Stimulated activated CD4-positive, alpha-beta T cell treated with anti-CD3 and anti-CD28 coated beads, Interleukin-1b, Interleukin-23, amount 100 ng/mL, for 48 hours (primary cell): ENCODE measurements around the gene NEK10.
"Not testable (repeated sequence)": the region's sequence is repeated elsewhere in the genome, so short reads cannot be mapped to it uniquely, and the experiment has no call there.

ENCODE experiments used
- DNase-seq: peaks from one replicate; pipeline ENCODE4 v3.0.0-alpha.2; 2020

Gene NEK10

DNA sequence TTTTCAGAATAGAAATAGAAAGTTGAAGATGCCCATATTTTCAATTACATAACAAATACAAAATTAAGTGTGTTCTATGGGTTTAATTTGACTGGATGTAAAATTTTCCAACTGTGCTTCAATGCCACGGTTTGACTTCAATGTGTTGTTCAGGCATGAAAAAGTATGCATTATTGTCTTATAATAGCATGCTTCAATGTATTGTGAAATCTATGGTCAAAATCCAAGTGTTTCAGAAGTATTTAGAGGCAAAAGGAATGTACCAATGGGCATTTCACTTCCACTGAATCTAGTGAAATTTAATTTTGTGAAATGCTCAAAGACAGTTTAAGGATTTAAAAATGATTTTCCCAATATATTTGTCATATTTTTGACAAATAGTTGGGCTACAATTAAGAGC is 16.0 kb downstream of the NEK10 start:
- DNase-seq, result no peak

GRCh38 chr3:27352047-27352446 is 17.1 kb downstream of the NEK10 start:
- no peak for DNase-seq

GRCh38 chr3:27349832-27350231 is 19.4 kb downstream of the NEK10 start:
- no peak for DNase-seq

DNA sequence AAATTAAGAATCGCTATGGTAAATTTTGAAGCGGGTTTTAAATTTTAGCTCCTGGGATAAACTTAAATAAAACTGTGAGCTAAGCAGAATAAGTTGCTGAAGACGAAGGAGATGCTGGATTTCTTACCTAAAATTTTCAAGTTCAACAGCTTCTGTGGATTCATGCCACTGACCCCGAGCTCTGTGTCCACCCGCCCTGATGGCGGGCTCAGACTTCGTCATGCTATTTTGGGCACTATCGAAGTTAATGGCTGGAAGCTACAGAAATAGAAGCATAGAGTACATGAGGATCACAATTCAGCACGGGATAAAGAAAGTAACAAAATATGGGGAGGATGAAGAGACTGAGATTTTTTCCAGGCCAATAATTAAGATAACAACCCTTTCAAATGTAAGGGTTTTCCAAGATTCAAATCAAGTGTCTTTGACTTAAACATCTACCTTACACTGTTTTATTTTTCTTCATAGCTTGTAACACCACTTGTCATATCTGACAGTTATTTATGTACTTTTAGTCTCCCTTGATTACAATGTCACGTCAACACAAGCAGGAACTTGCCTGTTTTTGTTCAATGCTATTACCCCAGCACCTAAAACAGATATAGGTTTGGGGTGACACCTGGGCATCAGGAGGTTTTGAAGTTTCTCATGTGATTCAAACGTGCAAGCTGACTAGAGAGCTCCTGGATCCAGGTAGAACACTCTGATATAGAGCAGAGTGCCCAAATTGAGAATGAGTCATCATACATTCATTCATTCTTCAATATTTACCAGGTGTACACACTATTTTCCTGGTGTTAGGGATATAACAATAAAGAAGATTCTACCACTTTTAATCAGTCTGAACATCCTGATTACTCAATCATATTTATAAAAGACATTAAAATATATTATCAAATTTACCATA is 23.0 kb downstream of the NEK10 start:
- no peak for DNase-seq

- DNase-seq, result no peak
Observed at GRCh38 chr3:27345493-27345892, 23.7 kb downstream of the NEK10 start.

GRCh38 chr3:27345045-27345444 is 24.1 kb downstream of the NEK10 start:
- DNase-seq, result no peak

- DNase-seq, result no peak
Observed at GRCh38 chr3:27344192-27344591, 25.0 kb downstream of the NEK10 start.

DNA sequence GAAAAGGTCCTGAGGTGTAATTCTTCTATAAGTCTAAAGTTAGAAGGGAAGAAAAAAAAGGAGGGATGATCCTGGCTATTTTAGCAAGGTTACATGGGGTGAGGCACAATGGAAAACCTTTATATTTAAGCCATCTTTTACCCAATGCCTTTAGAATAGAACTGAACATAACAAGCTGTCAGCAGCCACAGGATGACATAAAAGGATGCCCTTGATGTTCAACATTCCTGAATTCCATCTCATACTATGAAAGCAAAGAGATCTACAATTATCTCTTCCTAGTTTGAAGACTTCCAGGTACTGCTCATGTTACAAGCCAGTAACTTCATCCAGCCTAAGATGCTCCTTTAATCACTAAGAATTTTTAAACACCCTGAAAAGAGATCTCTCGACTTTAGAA is 26.9 kb downstream of the NEK10 start:
- DNase-seq, result no peak

DNA sequence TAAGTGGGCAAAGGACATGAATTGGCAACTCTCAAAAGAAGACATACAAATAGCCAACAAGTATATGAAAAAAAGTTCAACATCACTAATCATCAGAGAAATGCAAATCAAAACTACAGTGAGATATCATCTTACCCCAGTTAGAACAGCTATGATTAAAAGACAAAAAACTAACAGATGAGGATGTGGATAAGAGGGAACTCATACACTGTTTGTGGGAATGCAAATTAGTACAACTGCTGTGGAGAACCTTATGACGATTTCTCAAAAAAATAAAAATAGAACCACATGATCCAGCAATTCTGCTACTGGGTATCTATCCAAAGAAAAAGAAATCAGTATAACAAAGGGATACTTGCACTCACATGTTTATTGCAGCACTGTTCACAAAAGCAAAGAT is 28.6 kb downstream of the NEK10 start:
- DNase-seq, result no peak

DNA sequence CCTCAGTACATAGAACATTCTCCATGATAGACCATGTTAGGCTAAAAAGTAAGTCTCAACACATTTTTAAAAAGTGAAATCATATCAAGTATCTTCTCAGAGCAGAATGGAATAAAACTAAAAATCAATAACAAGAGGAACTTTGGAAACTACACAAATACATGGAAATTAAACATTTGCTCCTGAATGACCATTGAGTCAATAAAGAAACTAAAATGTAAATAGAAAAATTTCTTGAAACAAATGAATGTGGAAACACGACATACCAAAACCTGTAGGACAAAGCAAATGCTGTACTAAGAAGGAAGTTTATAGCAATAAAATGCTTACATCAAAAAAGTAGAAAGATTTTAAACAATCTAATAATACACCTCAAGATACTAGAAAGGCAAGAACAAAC is 33.6 kb downstream of the NEK10 start:
- DNase-seq, result no peak

DNA sequence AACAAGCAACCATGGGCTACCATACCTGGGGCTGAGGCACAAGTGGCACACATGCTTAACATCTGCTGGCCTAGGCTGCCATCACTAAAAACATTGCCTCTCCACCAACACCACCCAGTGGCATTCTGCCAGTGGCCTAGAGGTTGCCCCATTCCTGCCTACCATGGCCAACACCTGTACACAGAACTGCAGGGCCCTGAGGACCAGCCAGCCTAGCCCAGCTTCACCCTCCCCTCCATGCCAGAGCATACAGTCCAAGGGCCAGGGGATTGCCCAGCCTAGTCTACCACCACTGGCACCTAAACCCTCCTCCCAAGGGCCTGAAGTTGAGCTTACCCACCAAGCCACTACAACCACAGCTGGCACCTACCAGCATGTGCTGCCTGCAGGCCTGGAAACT is 35.3 kb downstream of the NEK10 start:
- no peak for DNase-seq

DNA sequence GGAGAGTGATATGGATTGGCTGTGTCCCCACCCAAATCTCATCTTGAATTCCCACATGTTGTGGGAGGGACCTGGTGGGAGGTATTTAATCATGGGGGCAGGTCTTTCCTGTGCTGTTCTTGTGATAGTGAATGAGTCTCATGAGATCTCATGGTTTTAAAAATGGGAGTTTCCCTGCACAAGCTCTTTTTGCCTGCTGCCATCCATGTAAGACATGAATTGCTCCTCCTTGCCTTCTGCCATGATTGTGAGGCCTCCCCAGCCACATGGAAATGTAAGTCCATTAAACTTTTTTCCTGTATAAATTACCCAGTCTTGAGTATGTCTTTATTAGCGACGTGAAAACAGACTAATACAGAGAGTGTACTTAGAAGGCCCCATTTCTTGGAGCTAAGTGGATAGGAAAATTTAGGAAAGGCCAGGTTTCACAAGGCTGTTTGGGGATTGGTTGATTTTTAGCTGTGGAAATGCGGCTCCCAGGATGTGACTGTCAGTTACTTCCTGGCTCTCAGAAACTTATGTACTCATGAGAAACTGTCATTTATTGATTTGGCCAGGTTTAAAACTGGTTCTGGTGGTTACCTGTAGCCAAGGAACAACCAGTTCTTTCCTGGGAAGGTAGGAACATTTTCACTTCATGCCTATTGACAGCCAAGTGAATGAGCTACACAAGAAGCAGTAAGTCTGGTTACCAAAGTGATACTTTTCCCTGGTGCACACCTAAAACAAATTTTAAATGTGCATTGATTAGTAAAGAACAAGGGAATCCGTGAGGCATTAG is 40.0 kb downstream of the NEK10 start:
- not testable (repeated sequence) for DNase-seq

GRCh38 chr3:27326629-27327545 is 42.3 kb downstream of the NEK10 start:
- DNase-seq, result no peak

DNA sequence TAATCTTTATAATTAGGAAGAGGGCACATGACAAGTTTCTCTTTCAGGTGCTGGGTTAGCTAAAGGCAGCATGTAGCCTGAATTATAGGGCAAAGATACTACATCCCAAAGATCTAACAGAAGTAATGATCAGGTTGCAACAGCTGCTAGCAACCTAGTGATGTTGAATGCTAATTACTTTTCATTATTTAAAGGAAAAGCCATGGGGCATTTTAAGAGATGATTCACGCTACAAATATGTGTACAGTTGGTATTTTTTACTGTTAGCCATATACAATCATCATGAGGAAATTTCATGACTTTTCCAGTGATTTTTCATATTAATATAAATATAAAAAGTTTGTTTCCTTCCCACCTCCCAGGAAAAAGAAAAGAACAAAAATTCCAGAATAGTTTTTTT is 43.0 kb downstream of the NEK10 start:
- DNase-seq, result no peak

DNA sequence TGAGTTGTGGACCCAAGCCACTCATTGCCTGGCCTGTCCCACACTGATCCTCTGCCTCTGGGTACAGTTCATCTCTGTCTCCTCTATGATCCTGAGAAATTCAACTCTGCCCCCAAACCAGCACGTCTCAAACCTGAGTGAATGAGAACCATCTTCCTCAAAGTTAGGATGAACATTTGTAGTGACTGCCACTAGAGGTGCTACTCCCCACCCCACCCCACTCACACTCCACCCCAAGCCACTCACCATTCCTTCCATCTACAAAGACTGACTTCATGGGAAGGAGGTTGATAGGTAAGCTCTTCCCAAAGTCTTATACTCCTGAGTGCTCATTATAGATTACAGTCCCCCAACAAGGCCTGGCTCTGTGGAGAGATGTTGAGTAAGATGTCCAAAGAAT is 43.8 kb downstream of the NEK10 start:
- no peak for DNase-seq

DNA sequence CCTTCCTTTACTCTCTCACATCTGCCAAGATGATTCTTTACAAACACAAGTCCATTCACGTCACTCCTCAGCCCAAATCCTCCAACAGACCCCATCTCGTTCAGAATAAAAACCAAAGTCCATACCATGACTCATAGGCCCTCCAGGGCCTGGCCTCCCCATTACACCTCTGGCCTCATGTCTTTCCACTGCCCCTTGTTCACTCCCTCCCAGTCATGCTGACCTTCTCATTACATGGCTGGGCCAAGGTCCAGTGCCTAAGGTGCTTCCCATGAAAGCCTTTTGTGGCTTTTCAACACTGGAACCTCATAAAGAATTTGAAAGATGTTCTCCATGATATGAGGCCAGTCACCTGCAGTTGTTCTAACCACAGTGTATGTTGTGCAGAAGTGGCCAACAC is 44.5 kb downstream of the NEK10 start:
- DNase-seq, result no peak

GRCh38 chr3:27323087-27323570 is 46.1 kb downstream of the NEK10 start:
- DNase-seq, result no peak

GRCh38 chr3:27322634-27323033 is 46.5 kb downstream of the NEK10 start:
- DNase-seq, result no peak

DNA sequence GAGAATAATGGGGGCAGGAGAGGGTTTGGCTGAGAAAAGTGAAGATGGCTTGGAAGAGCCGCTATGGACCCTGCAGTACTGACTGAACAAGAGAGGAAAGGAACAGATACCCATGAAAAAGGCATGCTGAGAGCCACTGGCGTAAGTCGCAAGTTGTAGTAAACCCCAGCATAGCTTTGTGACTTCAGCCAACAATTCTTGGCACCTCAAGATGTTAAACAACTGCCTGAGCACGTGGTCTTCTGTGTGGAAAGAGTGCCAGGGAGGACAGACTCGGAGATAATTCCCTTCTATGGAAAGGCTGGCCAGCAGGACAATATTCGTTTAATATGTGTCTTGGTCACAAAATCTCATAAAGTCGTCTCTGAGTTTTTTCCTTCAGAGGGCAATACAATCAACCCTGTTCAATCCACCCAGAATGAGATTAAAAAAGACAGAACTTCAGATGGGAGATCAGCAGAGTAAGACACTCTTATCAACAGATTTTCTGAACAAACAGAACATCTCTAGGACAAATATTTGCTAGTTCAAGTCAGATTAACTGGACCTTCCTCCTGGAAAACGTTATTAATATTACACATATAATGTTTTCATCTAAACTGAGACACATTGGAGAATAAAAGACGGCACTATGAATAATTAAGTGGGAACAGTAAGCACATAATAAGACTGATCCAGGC is 49.2 kb downstream of the NEK10 start:
- no peak for DNase-seq

DNA sequence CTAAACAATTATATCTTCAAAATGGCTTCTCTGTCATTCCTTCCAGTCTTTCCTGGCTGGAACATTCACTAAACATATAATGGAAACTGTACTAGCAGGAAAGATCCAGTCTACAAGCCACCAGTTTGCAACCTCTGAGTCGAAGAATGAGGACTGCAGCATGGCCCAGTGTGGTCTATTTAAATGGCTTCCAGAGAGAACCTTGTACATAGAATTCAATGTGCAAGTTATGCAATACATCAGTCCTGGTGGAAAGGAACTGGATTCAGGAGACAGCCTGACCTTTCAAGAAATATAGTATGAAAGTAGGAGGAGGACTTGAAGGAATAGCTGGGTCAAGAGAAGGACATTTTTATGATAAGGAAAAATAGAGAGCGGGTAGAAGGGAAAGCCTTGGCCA is 49.9 kb downstream of the NEK10 start:
- DNase-seq, result no peak

GRCh38 chr3:27317096-27317495 is 52.1 kb downstream of the NEK10 start:
- DNase-seq, result no peak

- DNase-seq, result no peak
Observed at GRCh38 chr3:27315003-27315402, 54.2 kb downstream of the NEK10 start.
